DND-41 (cell line): ENCODE results near the gene SHPK.

Experiments used
- EZH2 ChIP-seq: IDR thresholded peaks from 3 replicates; pipeline ENCODE4 v1.6.1; 2012; ENCODE audit warnings: borderline replicate concordance, low read depth, mild to moderate bottlenecking, moderate library complexity, low read length, inconsistent platforms; ENCODE audit not compliant: severe bottlenecking
- TF ChIP-seq, protein P1 (sequence below): IDR thresholded peaks from 2 replicates; pipeline ENCODE4 v1.5.1; 2012; ENCODE audit warnings: borderline replicate concordance, low read length, moderate library complexity, mild to moderate bottlenecking; ENCODE audit not compliant: poor library complexity, severe bottlenecking; ENCODE audit errors: extremely low read depth

- TF ChIP-seq, protein P1, sequence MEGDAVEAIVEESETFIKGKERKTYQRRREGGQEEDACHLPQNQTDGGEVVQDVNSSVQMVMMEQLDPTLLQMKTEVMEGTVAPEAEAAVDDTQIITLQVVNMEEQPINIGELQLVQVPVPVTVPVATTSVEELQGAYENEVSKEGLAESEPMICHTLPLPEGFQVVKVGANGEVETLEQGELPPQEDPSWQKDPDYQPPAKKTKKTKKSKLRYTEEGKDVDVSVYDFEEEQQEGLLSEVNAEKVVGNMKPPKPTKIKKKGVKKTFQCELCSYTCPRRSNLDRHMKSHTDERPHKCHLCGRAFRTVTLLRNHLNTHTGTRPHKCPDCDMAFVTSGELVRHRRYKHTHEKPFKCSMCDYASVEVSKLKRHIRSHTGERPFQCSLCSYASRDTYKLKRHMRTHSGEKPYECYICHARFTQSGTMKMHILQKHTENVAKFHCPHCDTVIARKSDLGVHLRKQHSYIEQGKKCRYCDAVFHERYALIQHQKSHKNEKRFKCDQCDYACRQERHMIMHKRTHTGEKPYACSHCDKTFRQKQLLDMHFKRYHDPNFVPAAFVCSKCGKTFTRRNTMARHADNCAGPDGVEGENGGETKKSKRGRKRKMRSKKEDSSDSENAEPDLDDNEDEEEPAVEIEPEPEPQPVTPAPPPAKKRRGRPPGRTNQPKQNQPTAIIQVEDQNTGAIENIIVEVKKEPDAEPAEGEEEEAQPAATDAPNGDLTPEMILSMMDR: no peak
- TF ChIP-seq EZH2: no peak
These were observed 50.2 kb downstream of the SHPK start for GRCh38 chr17:3585826-3586225.
